ENCODE results near the gene CELF4.

- TF ChIP-seq POLR2AphosphoS5 (IDR thresholded peaks at IDR 0.05; ENCODE audit: insufficient read depth, low read depth, low read length), result no peak
- TF ChIP-seq EZH2 (IDR thresholded peaks at IDR 0.05; ENCODE audit: borderline replicate concordance, low read depth, low read length, severe bottlenecking), result no peak
- no peak for TF ChIP-seq POLR2A (IDR thresholded peaks at IDR 0.05; ENCODE audit: low read depth, low read length)
- no peak for TF ChIP-seq FOS (IDR thresholded peaks at IDR 0.05; ENCODE audit: borderline replicate concordance, insufficient read depth, low read length)
- TF ChIP-seq, protein P1, sequence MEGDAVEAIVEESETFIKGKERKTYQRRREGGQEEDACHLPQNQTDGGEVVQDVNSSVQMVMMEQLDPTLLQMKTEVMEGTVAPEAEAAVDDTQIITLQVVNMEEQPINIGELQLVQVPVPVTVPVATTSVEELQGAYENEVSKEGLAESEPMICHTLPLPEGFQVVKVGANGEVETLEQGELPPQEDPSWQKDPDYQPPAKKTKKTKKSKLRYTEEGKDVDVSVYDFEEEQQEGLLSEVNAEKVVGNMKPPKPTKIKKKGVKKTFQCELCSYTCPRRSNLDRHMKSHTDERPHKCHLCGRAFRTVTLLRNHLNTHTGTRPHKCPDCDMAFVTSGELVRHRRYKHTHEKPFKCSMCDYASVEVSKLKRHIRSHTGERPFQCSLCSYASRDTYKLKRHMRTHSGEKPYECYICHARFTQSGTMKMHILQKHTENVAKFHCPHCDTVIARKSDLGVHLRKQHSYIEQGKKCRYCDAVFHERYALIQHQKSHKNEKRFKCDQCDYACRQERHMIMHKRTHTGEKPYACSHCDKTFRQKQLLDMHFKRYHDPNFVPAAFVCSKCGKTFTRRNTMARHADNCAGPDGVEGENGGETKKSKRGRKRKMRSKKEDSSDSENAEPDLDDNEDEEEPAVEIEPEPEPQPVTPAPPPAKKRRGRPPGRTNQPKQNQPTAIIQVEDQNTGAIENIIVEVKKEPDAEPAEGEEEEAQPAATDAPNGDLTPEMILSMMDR (IDR thresholded peaks at IDR 0.05; ENCODE audit: extremely low read depth in 1 of 2, insufficient read depth in 1 of 2, low read depth in 1 of 2, low read length in 2 of 2), result no peak
Observed at GRCh38 chr18:37509600-37509999, 56.0 kb downstream of the CELF4 start.
